ENCODE data around the gene RIBC2.
"Not testable (repeated sequence)": the region's sequence is repeated elsewhere in the genome, so short reads cannot be mapped to it uniquely, and the experiment has no call there.

RIBC2 gene, protein sequence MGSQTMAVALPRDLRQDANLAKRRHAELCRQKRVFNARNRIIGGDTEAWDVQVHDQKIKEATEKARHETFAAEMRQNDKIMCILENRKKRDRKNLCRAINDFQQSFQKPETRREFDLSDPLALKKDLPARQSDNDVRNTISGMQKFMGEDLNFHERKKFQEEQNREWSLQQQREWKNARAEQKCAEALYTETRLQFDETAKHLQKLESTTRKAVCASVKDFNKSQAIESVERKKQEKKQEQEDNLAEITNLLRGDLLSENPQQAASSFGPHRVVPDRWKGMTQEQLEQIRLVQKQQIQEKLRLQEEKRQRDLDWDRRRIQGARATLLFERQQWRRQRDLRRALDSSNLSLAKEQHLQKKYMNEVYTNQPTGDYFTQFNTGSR

DNA sequence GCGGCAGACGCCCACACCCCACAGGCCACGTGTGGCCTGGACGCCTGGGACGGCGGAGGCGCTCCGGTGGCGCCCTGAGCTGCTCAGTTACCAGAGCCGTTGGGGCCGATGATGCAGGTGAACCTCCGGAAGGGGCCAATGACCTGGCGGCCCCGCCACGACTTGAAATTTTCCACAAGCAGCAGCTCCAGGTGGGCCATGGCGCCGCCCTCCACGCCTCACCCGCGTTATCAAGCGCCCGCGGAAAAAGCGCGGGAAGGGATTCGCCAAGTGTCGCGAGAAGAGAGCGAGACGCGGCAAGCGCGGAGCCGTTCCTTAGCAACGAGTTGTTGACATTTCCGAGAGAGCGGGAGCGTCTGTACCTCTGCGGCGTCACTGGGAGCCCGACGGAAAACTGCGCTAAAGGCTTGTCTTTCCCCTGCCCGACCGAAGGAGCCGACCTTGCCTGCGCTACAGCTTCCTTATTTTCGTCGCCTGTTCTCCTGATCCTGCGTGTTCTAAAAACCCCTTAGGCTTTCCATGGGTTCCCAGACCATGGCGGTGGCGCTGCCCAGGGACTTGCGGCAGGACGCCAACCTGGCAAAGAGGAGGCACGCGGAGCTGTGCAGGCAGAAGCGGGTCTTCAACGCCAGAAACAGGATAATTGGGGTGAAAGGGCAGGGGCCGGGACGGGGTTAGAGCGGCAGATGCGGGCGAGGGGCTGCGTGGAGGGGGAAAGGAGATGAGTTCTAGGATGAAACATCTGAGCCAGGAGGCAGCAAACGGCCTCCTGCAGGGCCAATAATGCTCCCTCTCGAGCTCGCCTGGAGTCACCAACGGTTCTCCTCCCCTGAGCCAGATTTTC is at the start of gene RIBC2, which contains the start of gene SMC1B:
Gene RIBC2 (plus strand): TSS at position 326 of the 844 bp plus-strand sequence. CDS start 194 bp downstream, at position 520.
Gene SMC1B (minus strand): TSS at position 232 of the 844 bp plus-strand sequence. CDS start 32 bp downstream, at position 200.
- DNase-seq, result peak in 35 of 56 donors; percentile 5 to 80 (median 33)

DNA sequence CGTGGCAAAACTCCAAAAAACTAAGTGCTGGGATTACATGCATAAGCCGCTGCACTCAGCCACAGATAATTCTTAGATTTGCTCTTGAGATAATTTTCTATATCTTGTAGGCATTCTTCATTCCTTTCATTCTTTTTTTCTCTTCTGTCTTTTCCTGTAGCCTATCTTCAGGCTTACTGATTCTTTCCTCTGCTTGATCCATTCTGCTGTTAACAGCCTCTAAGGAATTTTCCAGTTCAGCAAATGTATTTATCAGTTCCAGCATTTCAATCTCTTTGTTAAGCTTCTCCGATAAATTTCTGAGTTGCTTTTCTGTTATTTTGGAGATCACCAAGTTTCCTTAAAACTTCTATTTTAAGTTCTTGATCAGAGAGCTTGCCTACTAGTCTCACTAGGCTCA is 46.8 kb upstream of the RIBC2 start:
- no peak for DNase-seq

DNA sequence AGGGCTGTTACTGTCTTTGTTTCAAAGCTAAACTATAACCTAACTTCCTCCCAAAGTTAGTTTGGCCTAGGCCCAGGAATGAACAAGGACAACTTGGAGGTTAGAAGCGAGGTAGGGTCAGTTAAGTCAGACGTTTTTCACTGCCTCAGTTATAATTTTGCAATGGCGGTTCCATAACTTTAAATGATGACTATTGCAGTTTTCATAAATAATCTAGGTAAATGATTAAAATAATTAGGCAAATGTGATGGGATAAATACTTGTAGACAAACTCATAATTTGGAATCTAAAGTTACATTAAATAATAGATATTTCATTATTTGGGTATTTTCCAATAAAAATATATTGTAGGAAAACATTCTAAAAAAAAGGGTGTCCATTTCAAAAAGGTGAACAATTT is 39.9 kb upstream of the RIBC2 start:
- DNase-seq, result not testable (repeated sequence)

DNA sequence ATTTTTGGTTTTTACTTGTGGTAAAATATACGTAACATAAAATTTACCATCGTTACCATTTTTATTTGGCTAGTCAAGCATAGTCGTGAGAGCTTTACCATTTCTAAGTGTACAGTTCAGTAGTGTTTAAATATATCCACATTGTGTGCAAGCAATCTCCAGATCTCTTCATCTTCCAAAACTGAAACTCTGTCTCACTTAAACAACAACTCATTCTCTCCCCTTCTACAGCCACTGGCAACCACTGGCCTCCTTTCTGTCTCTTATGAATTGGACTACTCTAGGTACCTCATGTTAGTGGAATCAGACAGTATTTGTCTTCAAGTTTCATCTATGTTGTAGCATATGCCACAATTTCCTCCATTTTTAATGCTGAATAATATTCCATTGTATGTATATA is 37.5 kb upstream of the RIBC2 start:
- DNase-seq, result no peak

DNA sequence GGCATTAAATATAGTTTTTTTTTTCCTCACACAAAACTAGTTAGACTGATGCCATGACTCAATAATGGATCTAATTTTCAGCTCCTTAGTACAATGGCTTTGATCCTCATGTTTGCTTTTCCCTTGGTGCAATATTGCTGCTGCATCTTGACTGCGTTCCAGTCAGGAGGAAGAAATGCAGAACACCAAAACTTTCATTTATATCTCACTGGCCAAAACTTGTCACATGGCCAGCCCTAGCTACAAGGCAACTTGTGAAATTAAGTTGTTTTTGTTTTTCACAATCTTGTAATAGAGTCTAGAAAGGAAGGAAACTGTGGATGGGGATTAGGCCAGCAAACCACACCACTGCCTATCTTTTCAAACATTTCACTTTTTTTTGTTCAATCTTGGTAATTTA is 36.8 kb upstream of the RIBC2 start:
- no peak for DNase-seq

DNA sequence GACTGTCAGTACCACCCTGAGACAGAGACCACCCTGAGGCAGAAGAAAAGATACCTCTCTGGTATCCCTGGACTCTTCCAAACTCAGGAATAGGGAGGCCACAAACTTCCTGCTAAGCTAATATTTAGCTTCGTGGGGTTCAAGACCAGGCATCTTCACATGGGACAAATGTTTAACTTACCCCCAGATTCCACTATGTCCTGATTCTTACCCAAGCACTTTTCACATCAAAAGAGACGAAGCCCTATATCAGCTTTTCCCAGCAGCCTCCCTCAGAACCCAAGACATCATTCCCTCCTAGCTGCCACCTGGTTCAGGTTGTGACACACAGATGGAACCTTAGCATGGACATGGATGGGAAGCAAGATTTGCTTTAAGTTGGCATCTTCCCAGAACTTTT is 32.1 kb upstream of the RIBC2 start:
- no peak for DNase-seq

DNA sequence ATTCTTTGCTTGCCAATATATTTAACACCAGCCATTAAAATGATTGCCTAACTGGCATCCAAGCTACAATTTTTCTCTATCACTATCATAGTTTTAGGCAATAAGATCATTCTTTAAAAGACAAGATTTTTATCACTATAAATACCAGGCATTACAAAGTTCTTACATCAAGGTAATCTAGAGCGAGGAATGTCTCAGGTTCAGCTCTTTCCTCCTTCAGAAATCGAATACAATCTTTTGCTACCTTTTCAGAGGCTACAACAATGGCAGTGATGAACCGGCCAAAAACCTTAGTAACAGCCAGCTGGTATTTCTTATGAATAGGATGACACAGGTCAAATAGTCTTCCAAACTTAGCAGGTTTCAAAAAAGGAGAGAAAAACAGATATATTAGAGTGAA is 23.9 kb upstream of the RIBC2 start:
- DNase-seq, result no peak

DNA sequence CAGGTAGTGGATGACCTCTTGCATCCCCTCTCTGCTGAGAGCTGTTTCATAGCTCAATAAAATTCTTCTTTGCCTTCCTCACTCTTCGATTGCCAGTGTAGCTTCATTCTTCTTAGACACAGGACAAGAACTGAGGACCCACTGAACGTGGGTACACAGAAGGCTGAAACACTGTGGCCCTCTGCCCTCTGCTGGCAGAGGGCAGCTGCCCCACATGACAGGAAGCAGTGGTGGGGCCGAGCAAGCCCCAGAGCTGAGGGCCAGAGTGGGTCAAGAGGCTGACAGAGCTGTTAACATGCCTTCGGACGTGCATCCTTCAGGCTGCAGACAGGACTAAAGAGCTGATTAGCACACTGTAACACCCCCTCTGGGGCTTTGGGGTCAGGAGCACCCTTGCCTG is 15.7 kb upstream of the RIBC2 start:
- DNase-seq, result no peak

DNA sequence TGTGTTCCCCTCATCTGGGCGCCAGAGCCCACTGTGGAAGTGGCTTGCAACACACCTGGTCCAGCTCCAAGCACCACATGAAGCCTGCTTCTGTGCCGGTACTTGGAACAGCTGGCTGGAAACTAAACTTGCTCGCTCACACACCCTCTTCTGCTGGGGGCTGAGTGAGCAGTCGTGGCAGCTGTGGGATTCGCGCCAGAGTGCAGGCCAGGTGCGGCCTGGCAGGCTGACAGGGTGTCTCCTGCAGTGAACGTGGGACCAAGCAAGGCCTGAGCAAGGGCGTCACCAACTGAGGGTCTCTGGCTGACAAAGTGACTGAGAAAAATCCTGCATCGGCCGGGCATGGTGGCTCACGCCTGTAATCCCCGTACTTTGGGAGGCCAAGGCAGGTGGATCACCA is 15.3 kb upstream of the RIBC2 start:
- DNase-seq, result no peak

DNA sequence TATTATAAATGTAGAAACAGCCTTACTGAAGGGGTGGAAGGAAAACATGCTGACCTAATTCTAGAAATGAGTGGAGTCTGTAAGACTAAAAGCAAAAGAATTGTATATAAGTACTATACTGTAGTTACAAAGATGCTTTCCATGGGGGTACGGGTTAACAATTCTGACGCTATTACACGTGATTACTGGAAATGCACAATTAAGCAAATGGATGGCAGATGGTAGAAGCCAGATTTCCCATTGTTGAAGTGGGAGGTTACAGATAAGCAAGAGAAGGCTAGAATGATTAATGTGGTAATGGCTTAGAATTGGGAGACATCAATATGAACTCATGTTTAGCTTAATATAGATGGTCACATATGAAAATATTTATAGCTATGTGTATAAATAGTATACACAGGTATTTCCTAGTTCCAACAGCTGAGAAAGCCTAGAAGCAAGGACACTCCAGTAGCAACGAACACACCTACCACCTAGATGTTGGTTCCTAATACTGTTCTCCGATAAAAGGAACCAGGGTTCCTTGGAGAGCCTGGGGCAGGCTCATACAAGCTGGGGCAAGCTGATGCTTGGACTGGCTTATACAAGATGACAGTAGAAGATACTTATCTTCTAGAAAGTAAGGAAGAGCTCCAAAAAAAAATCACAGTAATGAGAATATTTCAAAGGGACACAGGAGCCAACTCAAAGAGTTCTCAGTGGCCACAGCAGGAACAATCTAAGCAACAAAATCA is 13.6 kb upstream of the RIBC2 start:
- DNase-seq, result no peak

DNA sequence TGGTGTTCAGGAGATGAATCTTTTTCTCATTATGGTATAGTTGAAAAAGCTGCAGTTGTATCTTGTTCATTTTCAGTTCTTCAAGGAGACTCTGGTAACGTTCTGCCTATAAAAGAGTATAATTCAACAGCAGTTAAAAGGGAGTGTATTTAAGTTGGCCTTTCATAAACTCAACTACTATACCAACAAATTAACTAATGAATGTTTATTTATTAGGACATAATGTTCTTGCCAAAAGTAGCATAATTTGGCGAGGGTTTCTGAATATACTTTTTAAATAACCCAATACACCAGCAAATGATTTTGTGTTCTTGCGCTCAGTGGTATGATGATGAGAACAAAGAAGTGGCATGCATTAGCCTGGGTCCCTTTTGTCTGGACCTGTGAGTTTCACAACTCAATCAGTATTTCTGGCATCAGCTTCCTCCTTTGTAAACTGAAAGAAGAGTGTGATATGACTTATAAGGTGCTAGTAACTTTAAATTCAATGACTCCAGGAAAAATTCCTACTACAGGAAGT is 11.0 kb upstream of the RIBC2 start:
- DNase-seq, result no peak

DNA sequence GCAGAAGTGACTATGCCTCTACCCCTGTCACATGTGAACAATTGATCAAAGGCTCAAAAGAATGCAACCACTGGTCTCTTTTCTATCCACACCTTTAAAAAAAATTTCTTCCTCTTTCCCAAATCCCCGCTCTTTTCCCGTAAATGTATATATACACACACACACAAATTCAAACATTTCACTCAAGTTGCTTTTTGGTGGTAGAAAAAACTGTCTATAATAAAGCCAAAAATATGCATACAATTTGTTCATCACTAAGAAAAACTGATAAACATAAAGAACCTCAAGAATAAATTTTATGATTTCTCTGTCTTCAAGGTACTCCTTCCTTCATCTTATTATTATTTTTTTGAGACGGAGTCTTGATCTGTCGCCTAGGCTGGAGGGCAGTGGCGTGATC is 5.7 kb upstream of the RIBC2 start:
- no peak for DNase-seq

DNA sequence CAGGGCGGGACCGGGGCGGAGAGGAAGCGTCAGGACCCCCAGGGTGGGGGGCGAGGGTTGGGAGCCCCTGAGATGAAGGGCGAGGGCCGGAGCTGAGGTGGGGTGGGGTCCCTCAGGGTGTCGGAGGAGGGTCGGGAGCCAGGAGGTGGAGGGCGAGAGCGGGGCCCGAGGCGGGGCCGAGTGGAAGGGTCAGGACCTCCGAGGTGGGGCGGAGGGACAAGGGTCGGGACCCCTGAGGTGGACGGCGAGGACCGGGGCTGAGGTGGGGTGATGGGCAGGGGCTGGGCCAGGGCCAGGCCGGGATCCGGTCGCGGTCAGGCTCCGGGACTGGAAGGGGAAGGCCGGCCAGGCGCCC is 503 bp upstream of the RIBC2 start:
- DNase-seq, result no peak

DNA sequence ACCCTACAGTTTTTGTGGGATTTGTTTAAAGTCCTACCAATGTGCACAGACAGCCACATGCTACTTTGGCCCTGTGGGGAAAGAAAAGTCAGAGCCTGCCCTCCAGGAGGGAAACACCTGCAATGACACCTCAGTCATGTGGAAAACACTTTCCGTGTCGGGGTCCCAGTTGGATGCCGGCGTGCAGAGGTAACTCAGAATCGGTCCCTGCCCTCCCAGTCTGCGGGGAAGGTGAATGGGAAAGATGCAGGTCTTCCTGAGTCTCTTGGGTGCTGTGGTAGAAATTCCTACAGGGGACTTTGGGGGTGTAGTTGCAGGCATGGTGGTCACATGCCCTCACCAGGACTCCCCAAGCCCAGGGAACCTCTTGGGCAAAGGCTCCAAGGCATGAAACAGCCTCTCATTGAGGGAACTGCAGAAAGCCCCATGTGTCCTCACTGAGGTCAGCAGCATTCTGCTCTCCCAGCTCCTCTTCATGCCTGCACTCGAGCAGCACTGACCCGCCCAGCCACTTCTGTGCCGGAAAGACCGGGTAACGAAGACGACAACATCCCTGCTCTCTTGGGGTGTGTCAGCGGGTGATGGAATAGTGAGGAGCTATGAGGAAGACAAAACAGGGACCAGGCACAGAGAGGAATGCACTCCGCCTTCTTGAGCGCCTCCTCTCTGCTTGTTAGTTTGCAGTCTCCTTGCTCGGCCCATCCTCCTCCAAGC is 4.7 kb downstream of the RIBC2 start:
- no peak for DNase-seq

DNA sequence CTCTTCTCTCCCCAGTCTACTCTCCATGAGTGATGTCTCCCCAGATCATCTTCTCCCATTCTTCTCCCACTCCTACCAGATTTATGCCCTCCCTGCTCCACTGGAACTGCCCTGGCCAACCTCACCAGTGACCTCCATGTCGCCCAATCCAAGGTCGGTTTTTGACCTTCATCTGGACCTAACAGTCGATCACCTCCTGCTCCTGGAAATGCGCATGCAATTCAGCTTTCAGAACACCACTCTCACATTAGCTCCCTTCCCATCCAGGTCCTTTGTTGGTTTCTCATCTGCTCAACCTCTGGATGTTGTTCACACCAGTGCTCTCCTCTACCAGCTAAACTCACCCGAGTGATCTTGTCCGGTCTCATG is 5.3 kb downstream of the RIBC2 start:
- no peak for DNase-seq

DNA sequence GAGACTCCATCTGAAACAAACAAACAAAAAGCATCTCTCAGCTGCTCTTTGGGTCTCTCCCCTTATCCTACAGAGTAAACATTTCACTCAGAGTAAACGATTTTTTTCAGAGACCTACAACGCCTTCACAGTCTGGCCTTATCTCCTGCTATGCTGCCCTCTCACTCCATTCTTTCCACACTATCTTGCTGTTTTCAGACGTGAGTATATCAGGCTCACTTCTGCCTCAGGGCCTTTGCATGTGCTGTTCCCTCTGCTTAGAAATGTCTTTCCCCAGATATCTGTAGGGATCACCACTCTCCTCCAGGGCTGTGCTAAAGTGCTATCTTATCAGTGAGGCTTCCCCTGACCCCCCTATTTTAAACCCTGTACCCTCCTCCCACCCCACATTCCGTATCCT is 6.5 kb downstream of the RIBC2 start:
- no peak for DNase-seq

DNA sequence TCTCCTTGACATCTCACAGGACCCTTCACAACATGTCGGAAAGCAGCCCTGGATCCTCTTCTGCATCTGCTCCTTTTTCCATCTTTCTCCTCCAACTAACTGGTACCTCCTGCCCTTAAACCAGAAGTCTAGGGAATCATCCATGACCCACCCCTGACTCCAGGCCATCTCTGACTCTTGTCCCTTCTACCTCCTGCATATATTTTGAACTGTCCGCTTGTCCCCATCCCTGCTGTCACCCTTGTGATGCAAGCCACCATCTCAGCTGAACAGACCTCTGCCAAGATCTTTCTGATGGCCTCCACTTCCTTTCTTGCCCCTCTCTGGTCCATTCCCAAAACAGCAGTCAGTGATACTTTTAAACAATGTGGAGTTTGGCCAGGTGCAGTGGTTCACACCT is 7.0 kb downstream of the RIBC2 start:
- DNase-seq, result no peak

DNA sequence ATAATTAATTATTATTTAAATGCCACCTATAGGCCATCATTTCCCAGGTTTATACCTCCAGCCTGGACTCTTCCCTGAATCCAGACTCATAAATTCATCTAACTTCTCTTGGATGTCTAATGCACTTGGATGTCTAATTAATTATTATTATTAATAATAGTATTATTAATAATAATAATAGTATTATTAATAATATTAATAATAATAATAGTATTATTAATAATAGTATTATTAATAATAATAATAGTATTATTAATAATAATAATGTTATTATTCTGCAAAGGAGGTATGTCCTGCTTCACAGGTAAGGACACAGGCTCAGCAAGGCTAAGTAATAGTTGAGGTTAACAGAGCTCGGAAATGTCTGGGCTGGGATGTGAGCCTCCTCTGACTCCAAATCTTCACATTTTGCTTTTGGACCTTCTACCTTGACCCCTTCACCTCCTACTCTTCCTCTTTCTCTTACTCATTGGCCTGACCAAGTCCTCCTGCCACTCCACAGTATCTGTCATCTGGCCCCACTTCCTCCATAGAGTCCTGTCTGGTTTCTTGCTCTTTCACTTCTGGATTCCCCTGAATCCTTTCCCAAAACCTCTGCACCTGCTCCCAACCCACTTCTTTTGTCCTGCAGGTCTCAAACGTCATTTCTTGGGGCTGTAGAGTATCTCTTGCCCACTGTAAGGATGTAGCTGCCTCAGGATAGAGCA is 8.0 kb downstream of the RIBC2 start:
- no peak for DNase-seq

DNA sequence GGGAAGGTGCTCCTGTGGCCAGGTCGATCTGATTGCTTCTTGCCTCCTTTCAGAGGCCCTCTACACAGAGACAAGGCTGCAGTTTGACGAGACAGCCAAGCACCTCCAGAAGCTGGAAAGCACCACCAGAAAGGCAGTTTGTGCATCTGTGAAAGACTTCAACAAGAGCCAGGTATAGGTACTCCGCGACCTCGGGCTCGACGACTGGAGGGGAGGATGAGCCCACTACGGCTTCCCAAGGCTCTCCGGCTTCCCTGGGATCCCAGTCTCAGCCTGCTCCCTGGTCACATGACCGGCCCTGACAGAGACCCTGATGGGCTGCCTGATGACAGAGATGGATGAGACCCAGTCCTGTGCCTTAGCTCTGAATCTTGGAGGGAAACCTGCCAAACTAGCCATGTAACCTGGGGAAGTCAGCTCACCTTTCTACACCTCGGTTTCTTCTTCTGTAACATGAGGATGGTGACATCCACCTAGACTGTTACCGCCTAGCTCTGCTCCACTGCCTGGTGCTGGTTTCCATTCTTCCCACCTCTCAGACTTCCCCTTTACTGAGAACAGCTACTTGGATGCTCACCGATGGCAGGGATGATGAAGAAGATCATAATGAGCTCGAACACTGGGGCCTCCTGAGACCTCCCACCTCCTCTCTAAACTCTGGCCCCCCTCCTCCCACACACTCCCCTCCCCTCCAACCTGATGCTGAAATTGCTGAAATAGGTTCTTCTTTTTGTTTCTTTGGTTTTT is 8.9 kb downstream of the RIBC2 start:
- DNase-seq, result no peak

DNA sequence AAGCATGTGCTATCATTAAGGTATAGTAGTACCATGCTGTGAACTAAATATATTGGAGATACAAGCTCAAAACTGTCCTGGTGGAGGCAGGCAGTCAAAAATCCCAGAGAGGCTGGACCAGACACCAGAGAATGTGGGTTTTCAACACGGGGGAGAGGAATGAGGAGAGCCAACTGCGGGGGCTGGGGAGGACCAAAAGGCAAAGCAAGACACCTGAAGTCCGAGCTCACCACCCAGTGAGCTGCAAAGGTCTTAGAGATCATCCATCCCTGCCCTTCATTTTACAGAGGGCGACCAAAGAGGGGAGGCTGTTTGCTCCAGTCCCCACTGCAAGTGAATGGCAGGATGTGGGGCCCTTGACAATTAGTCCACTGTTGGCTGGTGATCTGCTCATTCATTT is 10.0 kb downstream of the RIBC2 start:
- no peak for DNase-seq
